Subcutaneous adipose tissue (tissue), 4 donors: ENCODE results near the gene RANBP2. TPM values are rescaled to one million over a fixed set of nuclear protein-coding genes. Genes with fewer than 3 reads are reported as not detected.

Experiments used
- total RNA-seq, 4 donors: library from RNA; depleted of rRNA; stranded (reverse); fragments of >200 nt; gene quantifications; one replicate each; pipeline ENCODE4 v1.1.0, GENCODE V29; 2016
- TF ChIP-seq, protein P1 (sequence below): fragments of 450-650 bp; IDR thresholded peaks from one replicate; pipeline ENCODE4 v1.5.1; 2016; ENCODE audit warnings: low read depth, mild to moderate bottlenecking, control low read depth, antibody characterized with exemption, moderate library complexity

The RANBP2 gene
- total RNA-seq, 4 donors from 2014 or later: 55.4 to 101 (median 76.1) TPM

DNA sequence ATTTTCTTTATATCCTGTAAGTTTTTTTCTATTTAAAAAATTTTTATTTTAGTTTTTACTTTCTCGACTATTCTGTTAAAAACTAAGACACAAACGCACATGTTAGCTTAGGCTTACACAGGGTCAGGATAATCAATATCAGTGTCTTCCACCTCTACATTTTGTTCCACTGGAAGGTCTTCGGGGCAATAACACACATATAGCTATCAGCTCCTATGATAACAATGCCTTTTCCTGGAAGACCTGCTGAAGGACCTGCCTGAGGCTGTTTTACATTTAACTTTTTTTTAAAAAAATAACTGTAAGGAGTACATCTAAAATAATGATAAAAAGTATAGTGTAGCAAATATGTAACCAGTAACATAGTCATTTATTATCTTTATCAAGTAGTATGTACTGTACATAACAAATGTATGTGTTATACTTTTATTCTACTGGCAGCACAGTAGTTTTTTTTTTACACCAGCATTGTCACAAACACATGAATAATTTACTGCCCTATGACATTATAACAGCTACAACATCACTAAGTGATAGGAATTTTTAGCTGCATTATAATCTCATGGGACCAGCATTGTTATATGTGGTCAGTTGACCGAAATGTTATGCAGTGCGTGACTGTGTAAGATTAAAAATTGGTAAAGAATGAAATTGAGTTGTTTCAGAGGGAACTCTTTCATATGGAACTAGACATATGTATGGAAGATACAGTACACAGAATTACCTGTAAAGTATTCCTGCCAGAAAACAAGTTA, 105.2 kb downstream of the RANBP2 start:
- TF ChIP-seq, protein P1, sequence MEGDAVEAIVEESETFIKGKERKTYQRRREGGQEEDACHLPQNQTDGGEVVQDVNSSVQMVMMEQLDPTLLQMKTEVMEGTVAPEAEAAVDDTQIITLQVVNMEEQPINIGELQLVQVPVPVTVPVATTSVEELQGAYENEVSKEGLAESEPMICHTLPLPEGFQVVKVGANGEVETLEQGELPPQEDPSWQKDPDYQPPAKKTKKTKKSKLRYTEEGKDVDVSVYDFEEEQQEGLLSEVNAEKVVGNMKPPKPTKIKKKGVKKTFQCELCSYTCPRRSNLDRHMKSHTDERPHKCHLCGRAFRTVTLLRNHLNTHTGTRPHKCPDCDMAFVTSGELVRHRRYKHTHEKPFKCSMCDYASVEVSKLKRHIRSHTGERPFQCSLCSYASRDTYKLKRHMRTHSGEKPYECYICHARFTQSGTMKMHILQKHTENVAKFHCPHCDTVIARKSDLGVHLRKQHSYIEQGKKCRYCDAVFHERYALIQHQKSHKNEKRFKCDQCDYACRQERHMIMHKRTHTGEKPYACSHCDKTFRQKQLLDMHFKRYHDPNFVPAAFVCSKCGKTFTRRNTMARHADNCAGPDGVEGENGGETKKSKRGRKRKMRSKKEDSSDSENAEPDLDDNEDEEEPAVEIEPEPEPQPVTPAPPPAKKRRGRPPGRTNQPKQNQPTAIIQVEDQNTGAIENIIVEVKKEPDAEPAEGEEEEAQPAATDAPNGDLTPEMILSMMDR: no peak

DNA sequence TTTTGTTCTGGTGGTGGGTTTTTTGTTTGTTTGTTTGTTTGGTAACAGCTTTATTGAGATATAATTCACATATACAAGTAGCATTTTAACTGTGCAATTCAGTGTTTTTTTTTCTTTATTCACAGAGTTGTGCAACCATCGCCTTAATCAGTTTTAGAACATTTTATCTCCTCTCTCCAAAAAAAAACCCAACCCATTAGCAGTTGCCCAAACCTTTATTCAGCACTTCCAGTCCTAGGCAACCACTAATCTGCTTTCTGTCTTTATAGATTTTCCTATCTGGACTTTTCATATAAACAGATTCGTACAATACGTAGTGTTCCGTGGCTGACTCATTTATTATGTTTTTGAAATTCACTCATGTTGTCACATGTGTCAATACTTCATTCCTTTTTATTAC, 106.0 kb downstream of the RANBP2 start:
- TF ChIP-seq, protein P1: no peak

DNA sequence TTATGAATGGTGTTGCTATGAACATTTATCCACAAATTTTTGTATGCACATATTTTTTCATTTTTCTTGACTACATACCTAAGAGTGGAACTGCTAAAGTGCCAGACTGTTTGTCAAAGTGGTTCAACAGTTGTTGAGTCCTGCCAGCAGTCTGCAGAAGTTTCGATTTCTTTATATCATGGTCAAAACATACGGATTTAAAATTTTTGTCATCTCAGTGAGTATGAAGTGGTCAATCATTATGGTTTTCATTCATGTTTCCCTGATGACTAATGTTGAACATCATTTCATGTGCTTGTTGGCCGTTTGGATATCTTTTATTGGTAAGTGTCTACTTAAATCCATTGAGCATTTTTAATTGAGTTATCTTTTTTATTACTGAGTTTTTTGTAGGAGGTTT, 106.5 kb downstream of the RANBP2 start:
- TF ChIP-seq, protein P1: no peak

DNA sequence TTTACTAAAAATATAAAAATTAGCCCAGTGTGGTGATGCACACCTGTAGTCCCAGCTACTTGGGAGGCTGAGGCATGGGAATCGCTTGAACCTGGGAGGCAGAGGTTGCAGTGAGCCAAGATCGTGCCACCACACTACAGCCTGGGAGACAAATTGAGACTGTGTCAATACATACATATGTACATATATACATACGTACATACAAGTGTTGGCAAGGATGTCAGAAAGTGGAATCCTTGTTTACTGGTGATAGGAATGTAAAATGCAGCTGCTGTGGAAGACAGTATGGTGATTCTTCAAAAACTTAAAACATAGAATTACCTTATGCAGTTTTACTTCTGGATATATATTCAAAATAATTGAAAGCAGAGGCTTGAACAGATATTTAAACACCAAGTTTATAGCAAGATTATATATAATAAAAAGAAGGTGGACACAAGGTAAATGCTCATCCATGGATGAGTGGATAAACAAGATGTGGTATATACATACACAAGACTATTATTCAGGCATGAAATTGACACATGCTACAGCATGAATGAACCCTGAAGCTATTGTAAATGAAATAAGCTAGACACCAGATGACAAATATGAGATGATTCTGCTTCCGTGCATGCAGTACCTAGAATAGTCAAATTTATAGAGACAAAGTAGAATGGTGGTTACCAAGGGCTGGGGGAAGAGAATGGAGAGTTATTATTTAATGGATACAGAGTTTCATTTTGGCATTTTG, 110.5 kb downstream of the RANBP2 start:
- TF ChIP-seq, protein P1: no peak

DNA sequence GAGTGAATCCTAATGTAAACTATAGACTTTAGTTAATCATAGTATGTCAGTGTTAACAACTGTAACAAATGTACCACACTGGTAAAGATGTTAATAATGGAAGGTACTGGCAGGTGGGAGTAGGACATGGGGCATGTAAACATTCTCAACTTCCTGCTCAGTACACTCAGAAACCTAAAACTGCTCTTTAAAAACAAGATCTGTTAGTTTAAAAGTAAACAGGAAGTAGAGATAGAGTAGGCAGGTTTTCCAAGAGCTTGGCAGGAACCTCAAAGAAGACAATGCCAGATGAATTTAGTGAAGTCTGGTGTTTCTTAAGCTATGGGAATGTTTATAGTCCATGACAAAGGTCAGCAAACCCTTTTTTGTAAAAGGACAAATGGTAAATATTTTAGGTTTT, 113.9 kb downstream of the RANBP2 start:
- TF ChIP-seq, protein P1: no peak

DNA sequence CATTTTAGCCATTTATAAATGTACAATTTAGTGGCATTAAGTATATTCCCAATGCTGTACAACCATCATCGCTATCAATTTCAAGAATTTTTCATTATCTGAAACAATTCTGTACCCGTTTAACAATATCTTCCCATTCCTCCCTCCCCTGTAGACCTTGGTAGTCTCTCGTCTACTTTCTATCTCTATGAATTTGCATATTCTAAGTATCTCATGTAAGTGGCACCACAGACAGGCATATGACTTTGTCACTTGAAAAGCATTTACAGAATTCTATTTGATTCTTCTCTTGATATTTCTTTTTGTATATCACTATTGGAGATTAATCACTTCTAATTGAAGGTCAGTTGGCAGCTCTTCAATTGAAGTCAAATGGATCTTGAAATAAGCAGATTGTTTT, 115.3 kb downstream of the RANBP2 start:
- TF ChIP-seq, protein P1: no peak

DNA sequence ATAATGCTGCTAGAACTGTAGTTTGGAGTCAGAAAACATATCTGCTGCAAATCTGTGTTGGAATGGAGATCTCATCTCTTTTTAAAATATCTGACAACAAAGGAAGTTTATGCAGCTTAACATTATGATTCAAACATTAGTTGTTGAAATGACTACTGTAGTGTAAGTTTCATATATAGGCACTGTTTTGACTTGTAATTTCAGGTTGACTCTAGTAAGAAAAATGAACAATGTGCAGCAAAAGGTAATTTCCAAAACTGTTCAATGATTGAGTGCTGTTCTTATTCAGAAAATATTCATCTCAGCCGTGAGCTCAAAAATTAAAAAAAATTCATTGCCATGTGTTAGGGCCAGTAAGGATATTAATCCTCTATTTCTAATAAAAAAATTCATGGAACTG, 115.8 kb downstream of the RANBP2 start:
- TF ChIP-seq, protein P1: no peak
